ENCODE results near the gene AOPEP.

GRCh38 chr9:95021166-95021886 is 294.8 kb downstream of the AOPEP start:
- TF ChIP-seq SNRNP70 (optimal IDR thresholded peaks at IDR 0.05; ENCODE audit: low read depth, low read length) (no peak), ZFX (CRISPR knock-in tag; IDR thresholded peaks at IDR 0.05) (no peak)

All from K562 (cell line).